H1 (cell line): ENCODE data around the gene SCO1. TPM values are rescaled to one million over a fixed set of nuclear protein-coding genes. Genes with fewer than 3 reads are reported as not detected.

Experiments used
- CTCF ChIA-PET: fragments of 300-600 bp; sonication (Branson Sonifier 250); formaldehyde crosslinking; loops from one replicate; lab custom pipeline; 2021; ENCODE audit not compliant: partially characterized antibody; lab: Charles Lee
- POLR2A ChIA-PET: fragments of 300-600 bp; sonication (Branson Sonifier 250); formaldehyde crosslinking; loops from one replicate; lab custom pipeline; 2021; ENCODE audit warnings: inconsistent platforms; ENCODE audit not compliant: partially characterized antibody; lab: Charles Lee
- DNase-seq, 2 experiments: peaks; one replicate each; pipeline versions ENCODE4 v3.0.0 to v3.0.0-alpha.2; 2010 to 2022; ENCODE audit warnings: low spot score in 2 of 2, low read depth in 1 of 2, mixed read lengths in 1 of 2
- FAIRE-seq: peaks from 2 replicates; lab custom pipeline; 2011; peaks lifted over from hg19 to GRCh38; lab: Jason Lieb, UNC
- H2AFZ ChIP-seq: 2 replicates; pipeline ENCODE4 v1.8.1; 2012; ENCODE audit warnings: low read length, inconsistent platforms
- H2AK5ac ChIP-seq: 2 replicates; pipeline ENCODE4 v1.6.1; 2013; ENCODE audit warnings: low read depth, low read length
- H2BK120ac ChIP-seq: replicated peaks from 2 replicates; pipeline ENCODE3; 2013; ENCODE audit warnings: low read depth, low read length, inconsistent platforms
- H2BK12ac ChIP-seq: 2 replicates; pipeline ENCODE4 v1.6.1; 2013; ENCODE audit warnings: low read depth, low read length
- H2BK15ac ChIP-seq: 2 replicates; pipeline ENCODE4 v1.6.1; 2013; ENCODE audit warnings: low read length
- H2BK20ac ChIP-seq: 2 replicates; pipeline ENCODE4 v1.6.1; 2013; ENCODE audit warnings: low read length
- H2BK5ac ChIP-seq: 2 replicates; pipeline ENCODE4 v1.6.1; 2013; ENCODE audit warnings: low read depth, low read length
- H3K14ac ChIP-seq: 2 replicates; pipeline ENCODE4 v1.6.1; 2013; ENCODE audit warnings: inconsistent platforms; ENCODE audit not compliant: insufficient read length
- H3K18ac ChIP-seq: 2 replicates; pipeline ENCODE4 v1.6.1; 2013; ENCODE audit warnings: low read length; ENCODE audit errors: extremely low read depth
- H3K23ac ChIP-seq: 2 replicates; pipeline ENCODE4 v1.6.1; 2013; ENCODE audit warnings: inconsistent platforms; ENCODE audit not compliant: insufficient read length
- H3K23me2 ChIP-seq: 2 replicates; pipeline ENCODE4 v1.6.1; 2013; ENCODE audit warnings: low read depth, low read length
- H3K27ac ChIP-seq: 2 replicates; pipeline ENCODE4 v1.6.1; 2011; ENCODE audit warnings: low read depth, low read length, inconsistent platforms
- H3K27me3 ChIP-seq, 4 experiments: replicated peaks in 1 of 4; 1 replicate in 1 of 4; 2 replicates in 3 of 4; pipeline versions ENCODE4 v1.6.1 to v1.8.1; 2011 to 2013; ENCODE audit warnings: low read length in 3 of 4, mild to moderate bottlenecking in 3 of 4, inconsistent platforms in 2 of 4, mixed read lengths in 2 of 4, moderate library complexity in 1 of 4; ENCODE audit not compliant: control insufficient read depth in 3 of 4, insufficient read depth in 3 of 4; ENCODE audit errors: extremely low read depth in 1 of 4
- H3K36me3 ChIP-seq, 4 experiments: 2 replicates each; pipeline versions ENCODE4 v1.6.1 to v1.8.1; 2011 to 2013; ENCODE audit warnings: mild to moderate bottlenecking in 4 of 4, low read length in 3 of 4, moderate library complexity in 2 of 4, control low read depth in 1 of 4, inconsistent platforms in 1 of 4; ENCODE audit not compliant: insufficient read depth in 4 of 4, control insufficient read depth in 2 of 4
- H3K4ac ChIP-seq: replicated peaks from 2 replicates; pipeline ENCODE3; 2013; ENCODE audit warnings: low read length, low read depth, mixed read lengths, inconsistent platforms; ENCODE audit not compliant: insufficient read length
- H3K4me1 ChIP-seq, 4 experiments: replicated peaks in 1 of 4; 1 replicate in 1 of 4; 2 replicates in 3 of 4; pipeline versions ENCODE4 v1.6.1 to v1.8.1; 2011 to 2013; ENCODE audit warnings: low read length in 3 of 4, inconsistent platforms in 2 of 4, mixed read lengths in 1 of 4; ENCODE audit not compliant: insufficient read depth in 4 of 4, control insufficient read depth in 3 of 4
- H3K4me2 ChIP-seq, 2 experiments: 2 replicates each; pipeline versions ENCODE4 v1.6.1 to v1.8.1; 2011 to 2013; ENCODE audit warnings: low read depth in 2 of 2, low read length in 2 of 2, control low read depth in 1 of 2, inconsistent platforms in 1 of 2, mild to moderate bottlenecking in 1 of 2; ENCODE audit not compliant: insufficient read depth in 1 of 2
- H3K4me3 ChIP-seq, 4 experiments: fragments of 200-600, 300-600 bp in 1 of 4; sonication (generic), shearing (Covaris generic), sonication (Bioruptor Twin) in 1 of 4; 2 replicates each; pipeline versions ENCODE4 v1.5.1 to v1.8.1; 2011 to 2016; ENCODE audit warnings: low read length in 4 of 4, low read depth in 3 of 4, control low read depth in 2 of 4, inconsistent platforms in 2 of 4, mild to moderate bottlenecking in 2 of 4, mixed read lengths in 1 of 4, moderate library complexity in 1 of 4; ENCODE audit not compliant: insufficient read depth in 2 of 4; ENCODE audit errors: extremely low read depth in 1 of 4
- H3K56ac ChIP-seq: replicated peaks from 2 replicates; pipeline ENCODE3; 2013; ENCODE audit warnings: low read depth, mild to moderate bottlenecking, mixed read lengths, low read length, inconsistent platforms; ENCODE audit not compliant: insufficient read length
- H3K79me1 ChIP-seq: 2 replicates; pipeline ENCODE4 v1.6.1; 2013; ENCODE audit warnings: low read depth, low read length, control low read depth
- H3K79me2 ChIP-seq, 2 experiments: 2 replicates each; pipeline versions ENCODE4 v1.6.1 to v1.8.1; 2012 to 2013; ENCODE audit warnings: low read length in 2 of 2, mild to moderate bottlenecking in 2 of 2, inconsistent platforms in 1 of 2; ENCODE audit not compliant: insufficient read depth in 2 of 2, control insufficient read depth in 1 of 2
- H3K9ac ChIP-seq, 4 experiments: replicated peaks in 1 of 4; 1 replicate in 1 of 4; 2 replicates in 3 of 4; pipeline versions ENCODE4 v1.6.1 to v1.8.1; 2011 to 2013; ENCODE audit warnings: low read depth in 3 of 4, low read length in 3 of 4, control low read depth in 2 of 4, mild to moderate bottlenecking in 2 of 4, moderate library complexity in 2 of 4, inconsistent platforms in 1 of 4; ENCODE audit errors: extremely low read depth in 1 of 4
- H3K9me3 ChIP-seq, 2 experiments: 2 replicates each; pipeline versions ENCODE4 v1.6.1 to v1.8.1; 2012 to 2013; ENCODE audit warnings: mild to moderate bottlenecking in 2 of 2, moderate library complexity in 2 of 2, control low read depth in 1 of 2, inconsistent platforms in 1 of 2, low read depth in 1 of 2, low read length in 1 of 2, mixed read lengths in 1 of 2; ENCODE audit not compliant: insufficient read depth in 2 of 2
- H4K20me1 ChIP-seq, 2 experiments: replicated peaks in 1 of 2; 2 replicates each; pipeline versions ENCODE3 to v1.8.1; 2011 to 2013; ENCODE audit warnings: inconsistent platforms in 2 of 2, low read length in 2 of 2, mild to moderate bottlenecking in 1 of 2; ENCODE audit not compliant: insufficient read depth in 2 of 2, control insufficient read depth in 1 of 2
- H4K5ac ChIP-seq: 2 replicates; pipeline ENCODE4 v1.6.1; 2013; ENCODE audit warnings: low read length, low read depth, mixed read lengths, inconsistent platforms; ENCODE audit not compliant: insufficient read length
- H4K8ac ChIP-seq: 2 replicates; pipeline ENCODE4 v1.8.0; 2013; ENCODE audit warnings: mild to moderate bottlenecking, moderate library complexity, low read length, inconsistent platforms; ENCODE audit not compliant: insufficient read depth; ENCODE audit errors: extremely low read depth
- H4K91ac ChIP-seq: replicated peaks from 2 replicates; pipeline ENCODE3; 2013; ENCODE audit warnings: low read length, mixed read lengths, inconsistent platforms; ENCODE audit not compliant: insufficient read length
- CHD2 ChIP-seq: IDR thresholded peaks from 2 replicates; pipeline ENCODE4 v1.6.1; 2012; ENCODE audit warnings: low read length, improper control_type of control experiment
- CREB1 ChIP-seq: IDR thresholded peaks from 2 replicates; pipeline ENCODE4 v1.6.1; 2012; ENCODE audit warnings: inconsistent platforms
- JUN ChIP-seq: IDR thresholded peaks from 2 replicates; pipeline ENCODE4 v1.6.1; 2011; ENCODE audit warnings: low read depth, mild to moderate bottlenecking, improper control_type of control experiment, low read length
- POLR2AphosphoS5 ChIP-seq: IDR thresholded peaks from 2 replicates; pipeline ENCODE4 v1.6.1; 2011; ENCODE audit warnings: low read depth, low read length
- RAD21 ChIP-seq, 2 experiments: IDR thresholded peaks in 1 of 2; conservative IDR thresholded peaks in 1 of 2; 2 replicates each; pipeline ENCODE4 v1.6.1; 2011; ENCODE audit warnings: low read depth in 2 of 2, low read length in 2 of 2, improper control_type of control experiment in 1 of 2, inconsistent platforms in 1 of 2, mild to moderate bottlenecking in 1 of 2, moderate library complexity in 1 of 2
- RNF2 ChIP-seq: fragments of 200-900, 300-1000 bp; sonication (generic); IDR thresholded peaks from 2 replicates; pipeline ENCODE4 v1.7.1; 2016; ENCODE audit warnings: borderline replicate concordance, low read depth, mild to moderate bottlenecking, antibody characterized with exemption, low read length; ENCODE audit not compliant: poor library complexity, severe bottlenecking; ENCODE audit errors: missing control alignments
- SP1 ChIP-seq: IDR thresholded peaks from 2 replicates; pipeline ENCODE4 v1.6.1; 2011; ENCODE audit warnings: low read depth, low read length
- TBP ChIP-seq: IDR thresholded peaks from 2 replicates; pipeline ENCODE4 v1.6.1; 2011; ENCODE audit warnings: low read depth, low read length, improper control_type of control experiment
- WGBS, 2 experiments: shearing (Covaris generic) in 1 of 2; methylation state at CpG; one replicate each; pipeline versions ENCODE4 v1.1.6 to v1.1.7; 2013 to 2015; ENCODE audit warnings: low lambda C conversion rate in 2 of 2, mixed read lengths in 2 of 2, inconsistent platforms in 1 of 2, low coverage in 1 of 2, missing lambda C conversion rate in 1 of 2; ENCODE audit not compliant: insufficient replicate concordance in 2 of 2, insufficient coverage in 1 of 2, insufficient read length in 1 of 2; ENCODE audit errors: extremely low coverage in 1 of 2, missing lambda C conversion rate in 1 of 2; 5-methylcytosine and 5-hydroxymethylcytosine counted together
- polyA plus RNA-seq, 7 experiments: library from polyadenylated mRNA; depleted of rRNA in 3 of 7; stranded (reverse) in 5 of 7; unstranded in 2 of 7; fragments of >200 nt in 5 of 7; fragments of 200-250 nt in 2 of 7; gene quantifications; 1 replicate in 5 of 7; 2 replicates in 1 of 7; 4 replicates in 1 of 7; pipeline versions ENCODE4 v1.2.1 to v1.2.3, GENCODE V29; 2011 to 2013; ENCODE audit warnings: missing spikeins in 2 of 7, mixed read lengths in 2 of 7
- total RNA-seq: library from RNA; stranded (reverse); fragmentation: NEBNext Ultra II Directional; extraction: Animal tissue kit (Norgen Biotek cat#: 25700); gene quantifications from 2 replicates; pipeline ENCODE4 v1.2.1, GENCODE V29; 2021
- TF ChIP-seq, protein P1 (sequence below): IDR thresholded peaks from 2 replicates; pipeline ENCODE4 v1.6.1; 2012; ENCODE audit warnings: inconsistent platforms
- TF ChIP-seq, protein P2 (sequence below): IDR thresholded peaks from 2 replicates; pipeline ENCODE4 v1.6.1; 2012; ENCODE audit warnings: low read length, inconsistent platforms

The SCO1 gene
- total and polyA plus RNA-seq, 2 of the 8 experiments (the other 6 are each of a cell fraction or from before 2014, with no cell fraction given): 18.7 to 61.8 TPM

DNA sequence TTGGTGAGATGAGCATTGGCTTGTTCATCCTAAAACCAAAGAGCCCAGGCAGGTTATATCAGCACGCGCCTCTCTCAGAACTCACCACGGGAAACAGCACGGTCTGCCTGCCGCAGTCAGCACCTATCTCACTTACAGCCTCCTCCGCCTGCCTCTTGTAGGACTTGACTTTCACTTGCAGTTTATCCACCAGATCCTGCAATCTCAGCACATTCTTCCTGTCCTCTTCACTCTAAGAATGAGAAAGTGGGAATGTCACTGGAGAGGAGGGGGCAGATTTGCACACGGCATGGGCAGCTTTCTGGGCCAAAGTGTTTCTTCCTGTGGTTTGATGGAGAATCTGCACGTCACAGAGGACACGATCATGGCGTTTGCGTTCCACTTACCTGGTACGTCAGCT is 67.6 kb downstream of the SCO1 start:
- CTCF ChIA-PET: interaction anchor here (0.6 to 21.3 kb wide), 30 partner anchors 13 to 1099 kb away, joined by 3 to 323 read pairs (median 4); partner anchors contain the start of genes ADPRM and SCO1
- WGBS, 2 experiments: 92% methylated on average over 12 of the region's 12 CpGs; no CpG with 5 or more reads in 1 of the 2 experiments

More for the DNA sequence above, 67.6 kb downstream of the SCO1 start:
- Histone ChIP-seq H3K27me3 (no peaks in the 10 kb centered on the region), H3K79me1 (no peaks in the 10 kb centered on the region), H3K23ac (no peak overlapping the region), H4K91ac (no peak overlapping the region), H3K27ac (no peak overlapping the region), H2AK5ac (no peak overlapping the region), H2AFZ (no peak overlapping the region), H2BK5ac (no peak overlapping the region), H3K4me2 (no peak overlapping the region), H3K18ac (no peak overlapping the region), H3K36me3 (no peaks in the 10 kb centered on the region; a peak in 1 of 8 replicates), H4K5ac (no peak overlapping the region), H3K56ac (no peak overlapping the region), H3K4me3 (no peak overlapping the region), H2BK15ac (no peak overlapping the region), H2BK20ac (no peak overlapping the region), H2BK120ac (no peak overlapping the region), H4K20me1 (no peaks in the 10 kb centered on the region), H3K14ac (no peak overlapping the region), H3K23me2 (peaks cover 1% of the 10 kb centered on the region; the same call in 1 of the 2 replicates), H4K8ac (no peak overlapping the region), H3K79me2 (no peaks in the 10 kb centered on the region), H2BK12ac (no peak overlapping the region), H3K4me1 (no peaks in the 10 kb centered on the region), H3K9ac (no peak overlapping the region), H3K4ac (no peak overlapping the region), H3K9me3 (no peaks in the 10 kb centered on the region)
- POLR2A ChIA-PET: no interaction called here
- no peak for DNase-seq
- no peak for FAIRE-seq
- TF ChIP-seq, protein P1, sequence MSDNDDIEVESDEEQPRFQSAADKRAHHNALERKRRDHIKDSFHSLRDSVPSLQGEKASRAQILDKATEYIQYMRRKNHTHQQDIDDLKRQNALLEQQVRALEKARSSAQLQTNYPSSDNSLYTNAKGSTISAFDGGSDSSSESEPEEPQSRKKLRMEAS: no peak
- no peak for TF ChIP-seq RNF2
- TF ChIP-seq RAD21 (IDR thresholded peaks at IDR 0.05 in 1 of 2, conservative IDR thresholded peaks at IDR 0.05 in 1 of 2; ENCODE audit: low read depth in 2 of 2, low read length in 2 of 2): no peak
- no peak for TF ChIP-seq JUN
- TF ChIP-seq CHD2: no peak
- TF ChIP-seq, protein P2, sequence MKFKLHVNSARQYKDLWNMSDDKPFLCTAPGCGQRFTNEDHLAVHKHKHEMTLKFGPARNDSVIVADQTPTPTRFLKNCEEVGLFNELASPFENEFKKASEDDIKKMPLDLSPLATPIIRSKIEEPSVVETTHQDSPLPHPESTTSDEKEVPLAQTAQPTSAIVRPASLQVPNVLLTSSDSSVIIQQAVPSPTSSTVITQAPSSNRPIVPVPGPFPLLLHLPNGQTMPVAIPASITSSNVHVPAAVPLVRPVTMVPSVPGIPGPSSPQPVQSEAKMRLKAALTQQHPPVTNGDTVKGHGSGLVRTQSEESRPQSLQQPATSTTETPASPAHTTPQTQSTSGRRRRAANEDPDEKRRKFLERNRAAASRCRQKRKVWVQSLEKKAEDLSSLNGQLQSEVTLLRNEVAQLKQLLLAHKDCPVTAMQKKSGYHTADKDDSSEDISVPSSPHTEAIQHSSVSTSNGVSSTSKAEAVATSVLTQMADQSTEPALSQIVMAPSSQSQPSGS: no peak
- TF ChIP-seq CREB1: no peak
- TF ChIP-seq POLR2AphosphoS5: no peak
- no peak for TF ChIP-seq SP1
- TF ChIP-seq TBP: no peak
